ENCODE measurements around the gene USP9X. TPM values are rescaled to one million over a fixed set of nuclear protein-coding genes. Genes with fewer than 3 reads are reported as not detected.
A peak's percentile ranks its signal among the peaks of the same experiment; 100 is the strongest.

Gene USP9X
- total and polyA plus RNA-seq, 9 of the 15 experiments (the other 6 are each of a cell fraction or from before 2014, with no cell fraction given), result 10.9 to 47.8 (median 29.5) TPM

GRCh38 chrX:41084044-41084892 is 977 bp upstream of the USP9X start (continued):
- peak; percentile 98 for TF ChIP-seq JUND (IDR thresholded peaks at IDR 0.05; ENCODE audit: borderline replicate concordance, low read depth, low read length)
- TF ChIP-seq JUND (tag; IDR thresholded peaks at IDR 0.05; ENCODE audit: borderline replicate concordance, low read depth, low read length), result peak; percentile 95
- peak; percentile 100 for TF ChIP-seq CCNT2 (IDR thresholded peaks at IDR 0.05; ENCODE audit: borderline replicate concordance, extremely low read depth, insufficient read length, low read depth, low read length)
- TF ChIP-seq ZNF197 (CRISPR knock-in tag; IDR thresholded peaks at IDR 0.05; ENCODE audit: low read depth), result no peak
- 0 out of 4 replicates have a peak, but pooled peaks of 1 of the 2 experiments have one; percentile 34 for TF ChIP-seq RCOR1 (IDR thresholded peaks at IDR 0.05; ENCODE audit: borderline replicate concordance in 1 of 2, low read depth in 2 of 2, low read length in 2 of 2)
- TF ChIP-seq TBP (optimal IDR thresholded peaks at IDR 0.05; ENCODE audit: low read depth, low read length), result peak; percentile 83
- TF ChIP-seq ZFPM2 (CRISPR knock-in tag; IDR thresholded peaks at IDR 0.05), result no peak
- no peak; the same call in none of the 2 replicates for TF ChIP-seq SMARCA4 (IDR thresholded peaks at IDR 0.05)
- no peak for TF ChIP-seq RHOXF2B (CRISPR knock-in tag; conservative IDR thresholded peaks at IDR 0.05)
- peak; percentile 68 for TF ChIP-seq ZBTB33 (CRISPR knock-in tag; IDR thresholded peaks at IDR 0.05)
- TF ChIP-seq NFATC3 (IDR thresholded peaks at IDR 0.05), result 0 out of 2 replicates have a peak, but pooled peaks have one; percentile 34
- no peak for TF ChIP-seq ZFP91 (CRISPR knock-in tag; IDR thresholded peaks at IDR 0.05)
- TF ChIP-seq MXI1 (IDR thresholded peaks at IDR 0.05; ENCODE audit: low read depth, low read length), result 0 out of 2 replicates have a peak, but pooled peaks have one; percentile 30
- 0 out of 2 replicates have a peak, but pooled peaks have one; percentile 14 for TF ChIP-seq CLOCK (CRISPR knock-in tag; IDR thresholded peaks at IDR 0.05; ENCODE audit: borderline replicate concordance)
- peak; percentile 79 for TF ChIP-seq HIVEP1 (CRISPR knock-in tag; IDR thresholded peaks at IDR 0.05)
- TF ChIP-seq ZNF644 (tag; IDR thresholded peaks at IDR 0.05; ENCODE audit: low read depth), result 0 out of 2 replicates have a peak, but pooled peaks have one; percentile 55
- no peak for TF ChIP-seq SRSF9 (IDR thresholded peaks at IDR 0.05; ENCODE audit: borderline replicate concordance, low read depth, low read length)
- TF ChIP-seq NFE2L1 (tag; IDR thresholded peaks at IDR 0.05; ENCODE audit: borderline replicate concordance, low read depth), result no peak
- TF ChIP-seq BRD9 (IDR thresholded peaks at IDR 0.05; ENCODE audit: low read depth, partially characterized antibody), result peak; percentile 72
- TF ChIP-seq GABPA (tag; conservative IDR thresholded peaks at IDR 0.05; ENCODE audit: low read depth), result peak; percentile 83
- TF ChIP-seq CTBP1 (IDR thresholded peaks at IDR 0.05; ENCODE audit: borderline replicate concordance), result peak; percentile 83
- no peak for TF ChIP-seq ZNF24 (IDR thresholded peaks at IDR 0.05)
